Stomach smooth muscle (tissue), 2 donors: ENCODE data around the gene TIFAB.

Experiments used
- H3K27ac ChIP-seq: one replicate; pipeline ENCODE4 v1.7.0; 2013; ENCODE audit warnings: mild to moderate bottlenecking, low read length, inconsistent platforms
- H3K27me3 ChIP-seq, 2 donors: one replicate each; pipeline ENCODE4 v1.7.0; 2013; ENCODE audit warnings: low read length in 2 of 2; ENCODE audit not compliant: insufficient read depth in 2 of 2, control insufficient read depth in 1 of 2
- H3K36me3 ChIP-seq, 2 donors: one replicate each; pipeline ENCODE4 v1.7.0; 2013; ENCODE audit warnings: low read length in 2 of 2; ENCODE audit not compliant: control insufficient read depth in 2 of 2, insufficient read depth in 2 of 2
- H3K4me1 ChIP-seq: one replicate; pipeline ENCODE4 v1.7.0; 2013; ENCODE audit warnings: low read length; ENCODE audit not compliant: control insufficient read depth, insufficient read depth
- H3K4me3 ChIP-seq, 2 donors: one replicate each; pipeline ENCODE4 v1.7.0; 2013; ENCODE audit warnings: low read length in 2 of 2
- H3K9ac ChIP-seq, 2 donors: one replicate each; pipeline ENCODE4 v1.7.0; 2013; ENCODE audit warnings: low read length in 2 of 2, mild to moderate bottlenecking in 1 of 2
- H3K9me3 ChIP-seq, 2 donors: one replicate each; pipeline ENCODE4 v1.7.0; 2013; ENCODE audit warnings: low read length in 2 of 2; ENCODE audit not compliant: control insufficient read depth in 2 of 2
- donor health status: healthy.
- donor health status: Pancreatic carcinoma.

The TIFAB gene

DNA sequence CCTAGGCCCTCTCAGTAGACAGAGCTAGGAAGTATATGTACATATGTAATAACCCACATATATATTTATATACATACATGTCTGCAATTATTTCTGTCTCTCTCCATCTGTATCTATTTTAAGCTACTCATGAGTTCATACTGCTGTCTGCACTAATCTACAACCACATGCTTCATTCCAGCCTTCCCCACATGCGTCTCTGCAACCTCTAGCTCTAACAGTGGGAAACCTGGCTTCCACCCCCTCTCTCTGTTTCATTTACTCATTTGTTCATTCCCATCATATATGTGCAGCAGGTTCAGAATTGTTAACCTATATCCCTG is 28.3 kb downstream of the TIFAB start:
- H3K27ac ChIP-seq = no peak overlapping the region
- no peaks in the 10 kb centered on the region for H3K36me3 ChIP-seq
- no peak overlapping the region for H3K4me3 ChIP-seq
- no peaks in the 10 kb centered on the region for H3K27me3 ChIP-seq
- H3K4me1 ChIP-seq = no peaks in the 10 kb centered on the region
- H3K9me3 ChIP-seq = peaks cover 7 to 9% of the 10 kb centered on the region in 2 donors
- no peak overlapping the region for H3K9ac ChIP-seq

DNA sequence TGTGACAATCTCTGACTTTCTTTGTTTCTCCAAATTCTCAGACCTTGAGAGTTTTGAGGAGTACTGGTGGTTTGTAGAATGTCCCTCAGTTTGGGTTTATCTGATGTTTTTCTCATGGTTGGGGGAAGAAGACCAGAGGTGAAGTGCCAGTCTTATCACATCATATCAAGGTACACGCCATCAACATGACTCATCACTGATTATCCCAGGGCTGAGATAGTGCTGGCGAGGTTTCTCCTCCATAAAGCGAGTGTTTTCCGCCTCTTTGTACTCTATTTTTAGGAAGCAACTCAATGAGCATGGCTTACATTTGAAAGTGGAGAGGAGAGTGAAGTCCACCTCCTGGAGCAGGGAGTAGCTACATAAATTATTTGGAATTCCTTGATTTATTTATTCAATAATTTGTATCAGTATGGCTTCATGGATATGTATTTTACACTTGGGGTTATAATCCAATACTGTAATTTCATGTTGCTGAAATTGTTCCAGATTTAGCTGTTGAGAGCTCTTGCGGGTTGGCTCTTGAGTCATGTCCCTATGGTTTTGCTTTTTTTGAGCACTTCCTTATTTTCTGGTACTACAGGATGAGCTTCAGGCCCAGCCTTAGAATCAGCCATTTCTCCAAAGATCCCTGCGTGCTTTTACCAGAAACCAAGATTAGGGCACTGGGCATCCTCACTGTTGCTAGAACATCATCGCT is 28.9 kb downstream of the TIFAB start:
- Histone ChIP-seq H3K36me3 (no peaks in the 10 kb centered on the region), H3K9me3 (peaks cover 4 to 7% of the 10 kb centered on the region in 2 donors), H3K4me3 (no peak overlapping the region), H3K4me1 (no peaks in the 10 kb centered on the region), H3K9ac (no peak overlapping the region), H3K27ac (no peak overlapping the region), H3K27me3 (no peaks in the 10 kb centered on the region)

DNA sequence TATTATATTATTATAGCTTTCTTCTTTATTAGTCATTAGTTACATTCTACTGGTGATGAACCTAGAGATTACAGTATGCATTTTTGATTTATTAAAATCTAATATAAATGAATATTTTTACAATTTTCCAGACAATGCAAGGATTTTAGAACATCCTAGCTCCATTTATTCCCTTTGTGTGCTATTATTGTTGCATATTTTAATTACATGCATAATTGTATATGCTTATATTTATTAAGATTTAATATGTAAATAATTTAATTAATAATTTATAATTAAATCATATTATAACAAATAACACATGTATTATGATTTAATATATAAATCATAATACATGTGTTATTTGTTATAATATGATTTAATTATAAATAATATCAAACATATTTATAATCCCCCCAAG is 29.7 kb downstream of the TIFAB start:
- Histone ChIP-seq H3K9ac (no peak overlapping the region), H3K36me3 (no peaks in the 10 kb centered on the region), H3K27me3 (no peaks in the 10 kb centered on the region), H3K9me3 (peaks cover 4 to 7% of the 10 kb centered on the region in 2 donors), H3K4me3 (no peak overlapping the region), H3K27ac (no peak overlapping the region), H3K4me1 (no peaks in the 10 kb centered on the region)

DNA sequence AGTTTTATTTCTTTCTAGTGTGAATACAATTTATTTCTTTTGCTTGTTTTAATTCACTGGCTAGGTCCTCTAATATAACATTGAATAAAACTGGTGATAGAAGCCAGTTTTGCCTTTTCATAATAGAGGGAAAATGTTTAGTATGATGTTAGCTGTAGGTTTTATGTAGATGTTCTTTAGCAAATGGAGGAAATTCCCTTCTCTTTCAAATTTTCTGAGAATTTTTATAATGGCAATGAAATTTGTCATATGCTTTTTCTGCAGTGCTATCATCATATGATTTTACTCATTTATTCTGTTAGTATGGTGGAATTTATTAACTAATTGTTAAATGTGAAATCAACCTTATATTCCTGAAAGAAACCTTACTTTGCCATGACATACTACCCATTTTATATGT is 35.1 kb downstream of the TIFAB start:
- H3K4me3 ChIP-seq = no peak overlapping the region
- H3K9me3 ChIP-seq = peaks cover 4 to 7% of the 10 kb centered on the region in 2 donors

DNA sequence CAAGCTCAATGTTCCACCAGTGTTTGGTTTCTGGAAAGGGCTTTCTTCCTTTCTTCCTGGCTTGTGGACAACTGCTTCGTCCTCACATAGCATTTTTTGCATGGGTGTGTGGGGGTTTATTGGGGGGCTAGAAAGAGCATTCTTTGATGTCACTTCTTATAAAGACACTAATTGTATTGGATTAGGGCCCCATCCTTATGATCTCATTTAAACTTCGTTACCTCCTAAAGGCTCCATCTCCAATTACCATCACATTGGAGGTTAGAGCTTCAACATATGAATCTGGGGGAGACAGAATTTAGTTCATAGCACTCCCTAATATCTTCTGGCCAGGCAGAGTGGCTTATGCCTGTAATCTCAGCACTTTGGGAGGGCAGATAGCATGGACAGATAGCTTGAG is 47.1 kb downstream of the TIFAB start:
- Histone ChIP-seq H3K4me3 (no peak overlapping the region), H3K9ac (no peak overlapping the region), H3K36me3 (no peaks in the 10 kb centered on the region), H3K27me3 (no peaks in the 10 kb centered on the region), H3K4me1 (peaks cover 2% of the 10 kb centered on the region), H3K27ac (no peak overlapping the region), H3K9me3 (no peaks in the 10 kb centered on the region)

More for the DNA sequence above, 35.1 kb downstream of the TIFAB start:
- Histone ChIP-seq H3K27me3 (no peaks in the 10 kb centered on the region), H3K36me3 (no peaks in the 10 kb centered on the region), H3K9ac (no peak overlapping the region), H3K4me1 (no peaks in the 10 kb centered on the region), H3K27ac (no peak overlapping the region)

DNA sequence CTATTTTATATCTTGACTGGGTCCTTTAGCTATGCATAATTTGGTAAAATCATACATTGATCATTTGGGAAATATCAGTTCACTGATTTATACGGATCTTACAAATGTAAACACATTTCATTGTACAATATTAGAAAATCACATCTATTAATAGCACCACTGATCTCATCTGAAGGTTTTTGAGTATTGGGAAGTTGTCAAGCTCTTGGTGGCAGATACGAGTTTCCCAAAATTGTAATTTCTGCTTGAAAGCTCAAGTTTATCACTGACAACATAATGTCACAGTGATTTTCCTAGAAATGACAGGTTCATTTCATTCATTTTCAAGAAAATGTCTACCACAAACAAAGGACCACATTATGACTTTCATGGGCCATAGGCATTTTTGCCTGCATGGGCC is 50.1 kb downstream of the TIFAB start:
- Histone ChIP-seq H3K36me3 (no peaks in the 10 kb centered on the region), H3K27me3 (no peaks in the 10 kb centered on the region), H3K9ac (no peak overlapping the region), H3K27ac (no peak overlapping the region), H3K9me3 (no peaks in the 10 kb centered on the region), H3K4me3 (no peak overlapping the region), H3K4me1 (peaks cover 17% of the 10 kb centered on the region)

DNA sequence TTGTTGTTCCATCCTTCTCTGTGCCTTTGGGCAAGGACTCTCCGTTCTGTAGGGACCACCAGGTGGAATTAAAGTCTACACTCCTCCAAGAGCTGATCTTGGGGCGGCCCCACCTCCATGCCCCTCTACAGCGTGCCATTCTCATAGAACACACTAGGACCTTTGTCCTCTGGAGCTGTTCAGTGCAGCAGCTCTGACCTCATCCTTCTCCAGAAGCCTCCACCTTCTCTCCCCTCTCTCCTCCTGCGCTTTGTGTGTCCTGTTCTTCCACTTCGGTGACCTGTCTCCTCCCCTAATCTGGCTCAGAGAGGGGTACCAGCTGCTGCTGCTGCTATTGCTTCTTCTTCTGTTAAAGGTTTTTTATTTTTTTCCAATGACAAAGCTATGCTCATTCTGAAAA is 51.3 kb downstream of the TIFAB start:
- H3K9ac ChIP-seq = no peak overlapping the region
- H3K9me3 ChIP-seq = no peaks in the 10 kb centered on the region
- H3K27ac ChIP-seq = no peak overlapping the region
- H3K36me3 ChIP-seq = no peaks in the 10 kb centered on the region
- no peaks in the 10 kb centered on the region for H3K27me3 ChIP-seq
- H3K4me3 ChIP-seq = no peak overlapping the region
- peaks cover 26% of the 10 kb centered on the region for H3K4me1 ChIP-seq

DNA sequence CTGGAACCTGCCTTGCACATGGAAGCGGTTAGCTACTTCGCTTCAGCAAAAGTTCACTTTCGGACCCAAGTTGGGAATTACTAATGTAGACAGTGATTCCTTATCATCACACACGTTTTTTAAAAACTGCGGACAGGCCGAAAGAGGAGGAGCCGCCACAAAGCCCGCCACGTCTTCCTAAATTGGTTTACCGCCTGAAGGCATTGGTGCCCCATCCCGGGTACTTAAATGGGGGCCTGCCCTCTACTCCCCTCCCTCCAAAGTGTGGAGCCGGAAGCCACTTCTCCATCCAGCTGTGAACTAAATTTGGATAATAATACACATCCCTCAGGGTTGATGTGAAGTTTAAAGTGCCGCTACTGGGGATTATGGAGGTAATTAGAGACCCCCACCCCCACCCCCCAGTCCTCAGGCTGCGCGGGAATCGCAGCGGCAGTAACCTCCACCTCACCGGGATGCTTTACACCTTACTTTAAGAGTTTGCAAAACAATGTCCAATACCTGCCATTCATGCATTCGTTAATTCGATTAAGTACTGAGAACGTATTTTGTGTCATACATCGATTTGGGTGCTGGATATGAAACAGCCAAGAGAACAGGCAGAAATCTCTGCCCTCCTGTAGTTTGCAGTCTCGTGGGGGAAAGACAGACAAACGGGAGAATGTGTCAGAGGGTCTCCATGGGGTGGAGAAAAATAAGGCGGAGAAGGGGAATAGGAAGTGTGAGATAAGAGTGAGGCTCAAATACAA is 52.2 kb downstream of the TIFAB start:
- Histone ChIP-seq H3K9ac (peak overlapping the region; percentile 93), H3K9me3 (no peaks in the 10 kb centered on the region), H3K27me3 (no peaks in the 10 kb centered on the region), H3K36me3 (no peaks in the 10 kb centered on the region), H3K4me1 (peaks cover 32% of the 10 kb centered on the region), H3K27ac (peak overlapping the region; percentile 84), H3K4me3 (peak overlapping the region; percentile 49 to 96)

DNA sequence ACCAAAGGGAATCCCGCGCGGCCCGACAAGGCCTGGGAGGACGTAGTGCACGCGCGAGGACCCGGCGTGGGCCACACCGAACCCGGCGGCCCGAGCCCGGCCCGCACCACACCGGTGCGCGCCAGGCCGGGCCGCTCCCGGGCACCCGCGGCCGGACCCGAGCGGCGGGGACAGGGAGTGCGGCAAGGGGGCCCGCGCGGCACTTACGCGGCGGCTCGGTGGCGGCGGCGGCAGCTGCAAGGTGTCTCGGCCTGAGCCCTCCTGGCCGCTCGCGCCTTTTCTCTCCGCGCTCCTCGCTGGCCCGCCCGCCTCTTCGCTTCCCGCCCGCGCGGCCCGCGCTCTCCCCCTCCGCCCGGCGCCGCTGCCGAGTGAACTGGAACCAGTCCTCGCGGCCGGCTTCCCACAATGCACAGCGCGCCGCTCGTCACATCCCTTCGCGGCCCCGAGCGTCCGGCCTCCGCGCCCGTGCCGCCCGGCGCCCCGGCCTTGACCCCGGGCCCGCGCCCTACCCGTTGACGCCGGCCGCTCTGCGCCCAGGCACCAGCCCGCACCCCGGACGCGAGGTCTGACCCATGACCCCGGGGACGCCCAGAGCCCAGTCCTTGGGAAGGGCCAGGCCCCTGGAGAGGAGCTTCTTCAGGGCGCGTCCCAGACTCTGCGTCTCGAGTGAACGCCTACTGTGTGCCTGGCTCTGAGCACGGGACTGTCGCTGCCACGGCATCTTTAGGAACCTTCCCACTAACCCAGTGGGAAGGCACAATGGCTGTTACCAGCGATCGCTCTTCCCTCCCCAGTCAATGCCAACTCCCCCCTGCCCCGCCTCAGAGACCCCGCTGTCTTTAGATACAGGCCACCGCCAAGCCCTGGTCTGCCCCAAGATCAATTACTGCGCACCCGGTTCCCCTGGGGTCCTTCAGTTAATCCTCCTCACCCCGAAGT is 53.0 kb downstream of the TIFAB start, which contains the start of gene MACROH2A1:
TSS of gene MACROH2A1 (minus strand) at position 377 of the 939 bp plus-strand sequence. CDS start 10,138 bp downstream, outside the sequence.
- Histone ChIP-seq H3K27me3 (no peaks in the 10 kb centered on the region), H3K4me3 (peak within 1 kb of the TSS; percentile 68 to 96), H3K36me3 (no peaks in the 10 kb centered on the region), H3K4me1 (peaks cover 39% of the 10 kb centered on the region), H3K27ac (peak within 1 kb of the TSS; percentile 84), H3K9me3 (no peaks in the 10 kb centered on the region), H3K9ac (peak within 1 kb of the TSS; percentile 93)

DNA sequence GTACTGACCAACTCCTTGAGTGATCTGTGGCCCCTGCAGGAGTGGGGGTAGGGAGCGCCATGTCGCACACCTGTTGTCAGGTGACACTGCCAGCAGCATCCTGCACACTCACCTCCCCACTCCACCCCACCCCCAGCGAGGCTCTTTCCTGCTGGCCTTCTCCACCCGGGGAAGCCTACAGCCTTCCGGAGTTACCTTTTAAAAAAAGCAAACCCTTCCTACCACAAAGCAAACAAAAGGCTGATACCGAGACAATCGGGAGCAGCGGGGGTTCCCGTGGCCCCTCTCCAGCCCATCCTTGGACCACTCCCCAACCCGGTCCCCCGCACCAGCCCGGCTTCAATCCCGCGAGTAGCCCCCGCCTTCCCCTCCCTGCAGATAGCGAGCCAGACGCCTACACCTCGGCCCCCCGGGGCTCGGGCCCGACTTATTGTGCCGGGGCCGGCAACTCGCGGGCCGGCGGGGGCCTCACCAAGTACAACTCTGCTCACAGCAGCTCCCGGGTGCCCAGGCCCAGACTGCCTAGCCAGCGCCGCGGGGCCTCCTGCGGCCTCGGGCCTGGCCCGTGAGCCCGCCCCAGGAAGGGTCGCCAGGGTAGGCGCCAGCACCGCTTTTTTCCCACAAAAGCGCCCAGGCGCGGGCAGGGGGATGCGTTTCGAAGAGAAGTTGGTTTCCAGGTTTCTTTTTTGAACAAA is 53.8 kb downstream of the TIFAB start:
- no peaks in the 10 kb centered on the region for H3K27me3 ChIP-seq
- H3K4me3 ChIP-seq = peak overlapping the region; percentile 68 to 96
- peak overlapping the region; percentile 81 to 93 for H3K9ac ChIP-seq
- peaks cover 43% of the 10 kb centered on the region for H3K4me1 ChIP-seq
- H3K36me3 ChIP-seq = no peaks in the 10 kb centered on the region
- H3K9me3 ChIP-seq = no peaks in the 10 kb centered on the region
- H3K27ac ChIP-seq = no peak overlapping the region
